CD14-positive monocyte (primary cell): ENCODE data around the gene EPM2A. TPM values are rescaled to one million over a fixed set of nuclear protein-coding genes. Genes with fewer than 3 reads are reported as not detected.

Experiments used
- DNase-seq, 3 donors: peaks; one replicate each; pipeline ENCODE4 v3.0.0-alpha.2; 2011 to 2022
- H2AFZ ChIP-seq: 2 replicates; pipeline ENCODE4 v1.6.0; 2012; ENCODE audit warnings: mild to moderate bottlenecking, low read depth, low read length, inconsistent platforms; ENCODE audit not compliant: insufficient read depth, poor library complexity, severe bottlenecking
- H3K27ac ChIP-seq, 2 donors: 1 replicate in 1 of 2; 2 replicates in 1 of 2; pipeline ENCODE4 v1.5.1; 2012 to 2013; ENCODE audit warnings: low read length in 2 of 2, control low read depth in 1 of 2, inconsistent platforms in 1 of 2, low read depth in 1 of 2, mild to moderate bottlenecking in 1 of 2
- H3K27me3 ChIP-seq, 2 donors: one replicate each; pipeline versions ENCODE4 v1.6.0 to v1.6.1; 2011 to 2013; ENCODE audit warnings: low read length in 2 of 2; ENCODE audit not compliant: control insufficient read depth in 2 of 2, insufficient read depth in 2 of 2
- H3K36me3 ChIP-seq, 2 donors: replicated peaks in 1 of 2; 1 replicate in 1 of 2; 2 replicates in 1 of 2; pipeline versions ENCODE4 v1.5.1 to v1.6.1; 2012 to 2013; ENCODE audit warnings: low read length in 2 of 2, control low read depth in 1 of 2, inconsistent platforms in 1 of 2, mild to moderate bottlenecking in 1 of 2; ENCODE audit not compliant: insufficient read depth in 2 of 2, control insufficient read depth in 1 of 2
- H3K4me1 ChIP-seq, 2 donors: 1 replicate in 1 of 2; 2 replicates in 1 of 2; pipeline versions ENCODE4 v1.5.1 to v1.6.1; 2012 to 2013; ENCODE audit warnings: low read length in 2 of 2, control low read depth in 1 of 2, inconsistent platforms in 1 of 2, mild to moderate bottlenecking in 1 of 2, moderate library complexity in 1 of 2; ENCODE audit not compliant: insufficient read depth in 2 of 2, control insufficient read depth in 1 of 2
- H3K4me2 ChIP-seq: replicated peaks from 2 replicates; pipeline ENCODE3; 2012; ENCODE audit warnings: low read length, moderate library complexity, mild to moderate bottlenecking; ENCODE audit not compliant: poor library complexity, severe bottlenecking; ENCODE audit errors: extremely low read depth
- H3K4me3 ChIP-seq, 3 experiments: fragments of 200-600 bp in 1 of 3; sonication (generic) in 1 of 3; replicated peaks in 1 of 3; 1 replicate in 2 of 3; 2 replicates in 1 of 3; pipeline ENCODE4 v1.5.1; 2011 to 2013; ENCODE audit warnings: low read length in 3 of 3, mild to moderate bottlenecking in 3 of 3, control low read depth in 2 of 3, low read depth in 2 of 3, inconsistent platforms in 1 of 3, moderate library complexity in 1 of 3
- H3K79me2 ChIP-seq: 2 replicates; pipeline ENCODE4 v1.6.0; 2012; ENCODE audit warnings: mild to moderate bottlenecking, control low read depth, inconsistent platforms, low read length, moderate library complexity; ENCODE audit not compliant: insufficient read depth
- H3K9ac ChIP-seq: 2 replicates; pipeline ENCODE4 v1.6.0; 2017; ENCODE audit warnings: low read length, mild to moderate bottlenecking; ENCODE audit not compliant: insufficient read depth, poor library complexity, severe bottlenecking
- H3K9me3 ChIP-seq, 2 donors: replicated peaks in 1 of 2; 1 replicate in 1 of 2; 2 replicates in 1 of 2; pipeline versions ENCODE4 v1.5.1 to v1.6.1; 2012 to 2013; ENCODE audit warnings: low read length in 2 of 2, control low read depth in 1 of 2; ENCODE audit not compliant: control insufficient read depth in 1 of 2, insufficient read depth in 1 of 2
- H4K20me1 ChIP-seq: 2 replicates; pipeline ENCODE4 v1.6.0; 2012; ENCODE audit warnings: mild to moderate bottlenecking, low read length, control low read depth, moderate library complexity; ENCODE audit not compliant: insufficient read depth
- H3K27ac Mint-ChIP-seq, 7 donors: one replicate each; pipeline ENCODE4 v1.8.0; 2020; ENCODE audit warnings: mild to moderate bottlenecking in 7 of 7, mixed read lengths in 7 of 7, moderate library complexity in 6 of 7, inconsistent platforms in 2 of 7
- H3K27me3 Mint-ChIP-seq, 3 donors: one replicate each; pipeline ENCODE4 v1.8.0; 2021 to 2022; ENCODE audit warnings: low read depth in 3 of 3, mild to moderate bottlenecking in 3 of 3, mixed read lengths in 3 of 3, moderate library complexity in 3 of 3, inconsistent platforms in 1 of 3
- H3K36me3 Mint-ChIP-seq, 2 donors: one replicate each; pipeline ENCODE4 v1.8.0; 2020; ENCODE audit warnings: mixed read lengths in 2 of 2, inconsistent platforms in 1 of 2, mild to moderate bottlenecking in 1 of 2
- H3K4me1 Mint-ChIP-seq: one replicate; pipeline ENCODE4 v1.8.0; 2020; ENCODE audit warnings: mild to moderate bottlenecking, mixed read lengths
- H3K4me3 Mint-ChIP-seq, 2 donors: one replicate each; pipeline ENCODE4 v1.8.0; 2020; ENCODE audit warnings: mild to moderate bottlenecking in 2 of 2, mixed read lengths in 2 of 2, moderate library complexity in 1 of 2
- H3K9me3 Mint-ChIP-seq, 7 donors: one replicate each; pipeline ENCODE4 v1.8.0; 2020 to 2022; ENCODE audit warnings: mixed read lengths in 7 of 7, mild to moderate bottlenecking in 6 of 7, moderate library complexity in 6 of 7, inconsistent platforms in 2 of 7
- CTCF ChIP-seq: fragments of 200-600 bp; IDR thresholded peaks from one replicate; pipeline ENCODE4 v1.8.0; 2022; ENCODE audit warnings: antibody characterized with exemption, mild to moderate bottlenecking
- WGBS: methylation state at CpG from one replicate; pipeline ENCODE4 v1.1.5; 2013; ENCODE audit warnings: missing lambda C conversion rate; ENCODE audit not compliant: insufficient coverage; 5-methylcytosine and 5-hydroxymethylcytosine counted together
- intact Hi-C, 2 donors: fragments of 100-400 bp; cut with micrococcal nuclease; formaldehyde crosslinking; loops; one replicate each; pipeline versions ENCODE4 v1.15.0 to v1.15.1; 2023
- polyA plus RNA-seq, 3 donors: library from polyadenylated mRNA; depleted of rRNA in 1 of 3; unstranded in 2 of 3; stranded (reverse) in 1 of 3; fragments of 300-500 nt in 2 of 3; fragments of >200 nt in 1 of 3; fragmentation: Illumina TruSeq in 2 of 3; gene quantifications; 1 replicate in 2 of 3; 2 replicates in 1 of 3; pipeline ENCODE4 v1.2.3, GENCODE V29; 2012 to 2021

The EPM2A gene
- polyA plus RNA-seq, 3 donors = 2.5 to 4.1 (median 3.2) TPM

GRCh38 chr6:145632971-145633370 lies 102.3 kb downstream of the EPM2A start:
- no peak overlapping the region for H2AFZ ChIP-seq
- H3K27ac ChIP-seq = no peak overlapping the region
- Mint-ChIP-seq H3K4me1 (peaks cover 8% of the 10 kb centered on the region), H3K27ac (no peak overlapping the region), H3K36me3 (peaks cover 6% of the 10 kb centered on the region in 2 donors), H3K4me3 (no peak overlapping the region), H3K9me3 (peaks cover 0 to 2% (median 0%) of the 10 kb centered on the region in 7 donors), H3K27me3 (no peaks in the 10 kb centered on the region)
- no peak overlapping the region for H3K9ac ChIP-seq
- no peaks in the 10 kb centered on the region for H3K9me3 ChIP-seq
- no peaks in the 10 kb centered on the region for H3K79me2 ChIP-seq
- TF ChIP-seq CTCF = no peak
- H3K4me1 ChIP-seq = peaks cover 0 to 3% of the 10 kb centered on the region in 2 donors
- no peak overlapping the region for H3K4me3 ChIP-seq
- H4K20me1 ChIP-seq = no peaks in the 10 kb centered on the region
- intact Hi-C loops = loop anchor here in 1 of 2 donors (10.0 kb wide), 1 partner anchor 1048 kb away; no protein-coding TSS in a partner anchor
- 93% methylated on average over 4 of the region's 6 CpGs for WGBS
- H3K36me3 ChIP-seq = no peaks in the 10 kb centered on the region
- DNase-seq = no peak
- no peaks in the 10 kb centered on the region for H3K27me3 ChIP-seq
- no peak overlapping the region for H3K4me2 ChIP-seq

- H3K27me3 Mint-ChIP-seq = peaks cover 0 to 1% (median 0%) of the 10 kb centered on the region in 3 donors
- Histone ChIP-seq H3K79me2 (no peaks in the 10 kb centered on the region), H2AFZ (no peak overlapping the region), H3K9ac (no peak overlapping the region), H3K4me1 (no peaks in the 10 kb centered on the region), H4K20me1 (no peaks in the 10 kb centered on the region), H3K9me3 (no peaks in the 10 kb centered on the region), H3K27ac (no peak overlapping the region), H3K4me2 (no peak overlapping the region), H3K27me3 (no peaks in the 10 kb centered on the region), H3K4me3 (no peak overlapping the region), H3K36me3 (no peaks in the 10 kb centered on the region)
- no peak for DNase-seq
- peaks cover 11 to 15% of the 10 kb centered on the region in 2 donors for H3K36me3 Mint-ChIP-seq
- intact Hi-C loops = loop anchor here in 1 of 2 donors (10.0 kb wide), 1 partner anchor 1047 kb away; no protein-coding TSS in a partner anchor
- no peak overlapping the region for H3K4me3 Mint-ChIP-seq
- no peak for TF ChIP-seq CTCF
- no peak overlapping the region for H3K27ac Mint-ChIP-seq
- H3K9me3 Mint-ChIP-seq = peaks cover 0 to 4% (median 0%) of the 10 kb centered on the region in 7 donors
- peaks cover 2% of the 10 kb centered on the region for H3K4me1 Mint-ChIP-seq
Measured at GRCh38 chr6:145631374-145631773, 103.9 kb downstream of the EPM2A start.
